ENCODE data around the gene CTNNA2.

GRCh38 chr2:79975791-79976565, 463.1 kb downstream of the CTNNA2 start:
- no peak for TF ChIP-seq CTCF (IDR thresholded peaks at IDR 0.05)
- no peak for TF ChIP-seq POLR2AphosphoS5 (IDR thresholded peaks at IDR 0.05; ENCODE audit: insufficient read depth in 1 of 2, low read depth in 1 of 2)

Measured in vagina (tissue), 2 donors.